HCT116 (cell line): ENCODE measurements around the gene SIRPA. TPM values are rescaled to one million over a fixed set of nuclear protein-coding genes. Genes with fewer than 3 reads are reported as not detected.

Experiments used
- ATAC-seq: fragments of 200-7000 bp; cut with Tn5 transposase; 2 replicates; pipeline ENCODE4 v1.9.1; 2020; ENCODE audit warnings: mild to moderate bottlenecking, moderate library complexity
- BruUV-seq: library from RNA; stranded (reverse); fragments of 400-500 nt; replicated peaks from 2 replicates; lab custom pipeline; 2021; lab: Mats Ljungman, UMichigan
- CTCF ChIA-PET: fragments of 300-600 bp; sonication (Branson Sonifier 250); formaldehyde crosslinking; loops from one replicate; lab custom pipeline; 2021; ENCODE audit warnings: antibody characterized with exemption; lab: Charles Lee
- POLR2A ChIA-PET: fragments of 300-600, 350-600 bp; sonication (Branson Sonifier 250); formaldehyde crosslinking; loops from one replicate; lab custom pipeline; 2021; ENCODE audit warnings: antibody characterized with exemption; lab: Charles Lee
- RAD21 ChIA-PET, 2 experiments: fragments of 300-600 bp; sonication (Branson Sonifier 250); formaldehyde crosslinking; loops; one replicate each; lab custom pipeline; 2023; ENCODE audit warnings: low total read pairs in 2 of 2; ENCODE audit not compliant: uncharacterized antibody in 2 of 2, unreplicated experiment in 2 of 2, low non-redundant PET in 1 of 2; lab: Charles Lee
- DNase-seq: peaks from one replicate; pipeline ENCODE4 v3.0.0-alpha.2; 2010; ENCODE audit warnings: low read depth, low spot score
- H2AFZ ChIP-seq: fragments of 200-600 bp; shearing (Covaris generic), sonication (generic); 2 replicates; pipeline ENCODE4 v1.6.1; 2017; ENCODE audit warnings: low read depth, mixed run types, mixed read lengths, antibody characterized with exemption, low read length; ENCODE audit not compliant: poor library complexity, severe bottlenecking
- H3K27ac ChIP-seq: 2 replicates; pipeline ENCODE4 v1.5.1; 2012; ENCODE audit warnings: low read depth, low read length
- H3K27me3 ChIP-seq: fragments of 200-600 bp; sonication (generic); 2 replicates; pipeline ENCODE4 v1.6.1; 2016; ENCODE audit warnings: mixed run types, low read length, mixed read lengths; ENCODE audit not compliant: insufficient read depth
- H3K36me3 ChIP-seq, 2 experiments: fragments of 200-500 bp in 1 of 2; fragments of 200-600 bp in 1 of 2; sonication (Bioruptor generic) in 1 of 2; sonication (generic) in 1 of 2; 2 replicates each; pipeline versions ENCODE4 v1.5.1 to v1.6.1; 2014 to 2016; ENCODE audit warnings: low read length in 2 of 2, inconsistent platforms in 1 of 2, mixed read lengths in 1 of 2, mixed run types in 1 of 2; ENCODE audit not compliant: insufficient read depth in 2 of 2, control insufficient read depth in 1 of 2
- H3K4me1 ChIP-seq, 2 experiments: fragments of 200-600 bp in 1 of 2; sonication (generic) in 1 of 2; 2 replicates each; pipeline versions ENCODE4 v1.5.1 to v1.6.1; 2012 to 2017; ENCODE audit warnings: low read length in 2 of 2, inconsistent platforms in 1 of 2, mild to moderate bottlenecking in 1 of 2, mixed read lengths in 1 of 2, mixed run types in 1 of 2, moderate library complexity in 1 of 2; ENCODE audit not compliant: insufficient read depth in 2 of 2, control insufficient read depth in 1 of 2
- H3K4me2 ChIP-seq: fragments of 200-600 bp; sonication (generic); 2 replicates; pipeline ENCODE4 v1.6.1; 2017; ENCODE audit warnings: mixed run types, low read length, mixed read lengths
- H3K4me3 ChIP-seq, 2 experiments: fragments of 200-600 bp in 1 of 2; sonication (generic) in 1 of 2; replicated peaks in 1 of 2; 2 replicates each; pipeline ENCODE4 v1.5.1; 2011 to 2016; ENCODE audit warnings: low read length in 2 of 2, control low read depth in 1 of 2, low read depth in 1 of 2, mild to moderate bottlenecking in 1 of 2, mixed read lengths in 1 of 2, mixed run types in 1 of 2
- H3K79me2 ChIP-seq: fragments of 200-600 bp; sonication (generic); 2 replicates; pipeline ENCODE4 v1.6.1; 2017; ENCODE audit warnings: mild to moderate bottlenecking, mixed run types, low read length, moderate library complexity, mixed read lengths; ENCODE audit not compliant: insufficient read depth
- H3K9ac ChIP-seq: fragments of 200-600 bp; sonication (generic); 2 replicates; pipeline ENCODE4 v1.6.1; 2016; ENCODE audit warnings: low read length, mixed read lengths
- H3K9me2 ChIP-seq: fragments of 200-600 bp; sonication (generic), shearing (Covaris generic); 2 replicates; pipeline ENCODE4 v1.6.1; 2017; ENCODE audit warnings: mixed run types, mild to moderate bottlenecking, moderate library complexity; ENCODE audit not compliant: insufficient read depth
- H3K9me3 ChIP-seq, 2 experiments: fragments of 200-500 bp in 1 of 2; fragments of 200-600 bp in 1 of 2; sonication (Bioruptor generic) in 1 of 2; sonication (generic) in 1 of 2; 2 replicates each; pipeline ENCODE4 v1.6.1; 2014 to 2017; ENCODE audit warnings: low read length in 2 of 2, mixed read lengths in 2 of 2, inconsistent platforms in 1 of 2, low read depth in 1 of 2, mild to moderate bottlenecking in 1 of 2, mixed run types in 1 of 2, moderate library complexity in 1 of 2; ENCODE audit not compliant: control insufficient read depth in 1 of 2, insufficient read depth in 1 of 2
- H4K20me1 ChIP-seq: fragments of 200-600 bp; sonication (generic), shearing (Covaris generic); 2 replicates; pipeline ENCODE4 v1.6.1; 2017; ENCODE audit warnings: mixed run types, mild to moderate bottlenecking, moderate library complexity; ENCODE audit not compliant: insufficient read depth
- CEBPB ChIP-seq: IDR thresholded peaks from 2 replicates; pipeline ENCODE4 v1.6.1; 2012; ENCODE audit warnings: low read depth
- EGR1 ChIP-seq: IDR thresholded peaks from 2 replicates; pipeline ENCODE4 v1.6.1; 2012; ENCODE audit warnings: low read depth
- ELF1 ChIP-seq: IDR thresholded peaks from 2 replicates; pipeline ENCODE4 v1.6.1; 2012; ENCODE audit warnings: low read depth, borderline replicate concordance
- EZH2 ChIP-seq: fragments of 200-600 bp; sonication (generic); IDR thresholded peaks from 2 replicates; pipeline ENCODE4 v1.6.1; 2017; ENCODE audit warnings: antibody characterized with exemption, mixed run types
- EZH2phosphoT487 ChIP-seq: fragments of 200-600 bp; IDR thresholded peaks from 2 replicates; pipeline ENCODE4 v1.6.1; 2018; ENCODE audit warnings: antibody characterized with exemption, borderline replicate concordance
- FOSL1 ChIP-seq: IDR thresholded peaks from 2 replicates; pipeline ENCODE4 v1.6.1; 2012; ENCODE audit warnings: low read depth
- RAD21 ChIP-seq: IDR thresholded peaks from 2 replicates; pipeline ENCODE4 v1.6.1; 2012; ENCODE audit warnings: low read depth, mild to moderate bottlenecking
- SIN3A ChIP-seq: IDR thresholded peaks from 2 replicates; pipeline ENCODE4 v1.6.1; 2012; ENCODE audit warnings: low read depth
- SP1 ChIP-seq: IDR thresholded peaks from 2 replicates; pipeline ENCODE4 v1.6.1; 2012; ENCODE audit warnings: low read depth
- YY1 ChIP-seq: IDR thresholded peaks from 2 replicates; pipeline ENCODE4 v1.6.1; 2011; ENCODE audit warnings: low read length, low read depth, moderate library complexity, mild to moderate bottlenecking; ENCODE audit not compliant: insufficient replicate concordance; ENCODE audit errors: extremely low read depth
- intact Hi-C: fragments of 100-400 bp; cut with micrococcal nuclease; formaldehyde crosslinking; loops from 2 replicates; pipeline ENCODE4 v1.10.0; 2022
- total RNA-seq: library from RNA; stranded (reverse); gene quantifications from one replicate; pipeline ENCODE4 v1.2.1, GENCODE V29; 2021; ENCODE audit not compliant: unreplicated experiment
- TF ChIP-seq, protein P1 (sequence below): IDR thresholded peaks from 2 replicates; pipeline ENCODE4 v1.6.1; 2012; ENCODE audit warnings: low read depth
- TF ChIP-seq, protein P2 (sequence below): IDR thresholded peaks from 2 replicates; pipeline ENCODE4 v1.6.1; 2012
- TF ChIP-seq, protein P3 (sequence below): IDR thresholded peaks from 2 replicates; pipeline ENCODE4 v1.6.1; 2011; ENCODE audit warnings: mild to moderate bottlenecking, low read length, moderate library complexity; ENCODE audit not compliant: insufficient replicate concordance; ENCODE audit errors: extremely low read depth

The SIRPA gene
- total RNA-seq, 1 experiment from 2014 or later, result 15.3 TPM

DNA sequence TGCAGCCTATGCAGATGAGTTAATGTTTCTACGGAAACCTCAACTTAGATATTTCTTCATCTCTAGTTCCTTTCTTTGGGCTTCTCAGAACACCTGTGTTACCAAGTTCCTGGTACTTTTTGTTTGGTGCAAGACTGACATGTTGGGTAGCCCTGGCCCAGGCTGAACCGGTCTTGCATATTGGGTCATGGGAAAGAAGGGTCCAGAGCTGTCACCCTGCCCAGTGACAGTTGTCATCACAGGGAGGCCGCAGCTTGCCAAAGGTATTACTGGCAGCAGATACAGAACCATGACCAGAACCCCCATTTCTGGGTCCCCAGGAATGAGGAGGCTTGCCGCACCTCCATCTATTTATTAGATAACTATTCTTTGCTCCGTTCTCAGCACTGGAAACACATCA, 58.4 kb downstream of the SIRPA start (continued):
- TF ChIP-seq, protein P1, sequence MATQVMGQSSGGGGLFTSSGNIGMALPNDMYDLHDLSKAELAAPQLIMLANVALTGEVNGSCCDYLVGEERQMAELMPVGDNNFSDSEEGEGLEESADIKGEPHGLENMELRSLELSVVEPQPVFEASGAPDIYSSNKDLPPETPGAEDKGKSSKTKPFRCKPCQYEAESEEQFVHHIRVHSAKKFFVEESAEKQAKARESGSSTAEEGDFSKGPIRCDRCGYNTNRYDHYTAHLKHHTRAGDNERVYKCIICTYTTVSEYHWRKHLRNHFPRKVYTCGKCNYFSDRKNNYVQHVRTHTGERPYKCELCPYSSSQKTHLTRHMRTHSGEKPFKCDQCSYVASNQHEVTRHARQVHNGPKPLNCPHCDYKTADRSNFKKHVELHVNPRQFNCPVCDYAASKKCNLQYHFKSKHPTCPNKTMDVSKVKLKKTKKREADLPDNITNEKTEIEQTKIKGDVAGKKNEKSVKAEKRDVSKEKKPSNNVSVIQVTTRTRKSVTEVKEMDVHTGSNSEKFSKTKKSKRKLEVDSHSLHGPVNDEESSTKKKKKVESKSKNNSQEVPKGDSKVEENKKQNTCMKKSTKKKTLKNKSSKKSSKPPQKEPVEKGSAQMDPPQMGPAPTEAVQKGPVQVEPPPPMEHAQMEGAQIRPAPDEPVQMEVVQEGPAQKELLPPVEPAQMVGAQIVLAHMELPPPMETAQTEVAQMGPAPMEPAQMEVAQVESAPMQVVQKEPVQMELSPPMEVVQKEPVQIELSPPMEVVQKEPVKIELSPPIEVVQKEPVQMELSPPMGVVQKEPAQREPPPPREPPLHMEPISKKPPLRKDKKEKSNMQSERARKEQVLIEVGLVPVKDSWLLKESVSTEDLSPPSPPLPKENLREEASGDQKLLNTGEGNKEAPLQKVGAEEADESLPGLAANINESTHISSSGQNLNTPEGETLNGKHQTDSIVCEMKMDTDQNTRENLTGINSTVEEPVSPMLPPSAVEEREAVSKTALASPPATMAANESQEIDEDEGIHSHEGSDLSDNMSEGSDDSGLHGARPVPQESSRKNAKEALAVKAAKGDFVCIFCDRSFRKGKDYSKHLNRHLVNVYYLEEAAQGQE, result no peak
- no peak for TF ChIP-seq RAD21
- TF ChIP-seq EZH2, result no peak
- TF ChIP-seq, protein P2, sequence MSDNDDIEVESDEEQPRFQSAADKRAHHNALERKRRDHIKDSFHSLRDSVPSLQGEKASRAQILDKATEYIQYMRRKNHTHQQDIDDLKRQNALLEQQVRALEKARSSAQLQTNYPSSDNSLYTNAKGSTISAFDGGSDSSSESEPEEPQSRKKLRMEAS, result no peak
- no peak for TF ChIP-seq EZH2phosphoT487
- no peak for TF ChIP-seq EGR1
- no peak for TF ChIP-seq FOSL1

DNA sequence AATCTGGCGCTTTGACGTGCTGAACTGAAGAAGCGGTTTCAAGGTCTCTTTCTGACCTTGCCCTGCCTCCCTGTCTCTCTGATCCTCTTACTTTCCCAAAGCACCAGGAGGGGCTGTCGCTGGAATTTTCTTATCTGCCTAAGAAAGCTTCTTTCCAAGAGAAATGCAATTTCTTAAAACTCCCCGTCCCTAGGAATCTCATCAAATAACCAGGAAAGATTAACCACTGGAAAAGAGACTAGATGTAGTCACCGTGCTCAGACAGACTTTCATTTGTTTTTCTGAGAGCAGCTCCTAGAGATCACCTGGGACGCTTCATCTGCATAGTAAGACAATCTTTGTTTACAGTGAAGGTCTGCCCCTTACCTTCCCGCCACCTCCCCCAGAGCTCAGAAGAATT, 60.0 kb downstream of the SIRPA start:
- no peaks in the 10 kb centered on the region for H3K79me2 ChIP-seq
- no TSS peak for BruUV-seq
- H4K20me1 ChIP-seq, result no peaks in the 10 kb centered on the region
- POLR2A ChIA-PET, result no interaction called here
- H2AFZ ChIP-seq, result no peak overlapping the region
- RAD21 ChIA-PET, result no interaction called here
- no peak for DNase-seq
- H3K27ac ChIP-seq, result no peak overlapping the region
- no peaks in the 10 kb centered on the region for H3K9me3 ChIP-seq
- intact Hi-C loops, result no loop called here
- H3K36me3 ChIP-seq, result no peaks in the 10 kb centered on the region
- no peak overlapping the region for H3K4me3 ChIP-seq
- H3K27me3 ChIP-seq, result no peaks in the 10 kb centered on the region
- H3K4me2 ChIP-seq, result no peak overlapping the region
- CTCF ChIA-PET, result interaction anchor here (1.0 kb wide), 1 partner anchor 219 kb away, joined by 3 read pairs; no protein-coding TSS in a partner anchor
- no peak for ATAC-seq
- H3K9ac ChIP-seq, result no peak overlapping the region
- no peak for TF ChIP-seq CEBPB
- no peak for TF ChIP-seq ELF1
- TF ChIP-seq, protein P3, sequence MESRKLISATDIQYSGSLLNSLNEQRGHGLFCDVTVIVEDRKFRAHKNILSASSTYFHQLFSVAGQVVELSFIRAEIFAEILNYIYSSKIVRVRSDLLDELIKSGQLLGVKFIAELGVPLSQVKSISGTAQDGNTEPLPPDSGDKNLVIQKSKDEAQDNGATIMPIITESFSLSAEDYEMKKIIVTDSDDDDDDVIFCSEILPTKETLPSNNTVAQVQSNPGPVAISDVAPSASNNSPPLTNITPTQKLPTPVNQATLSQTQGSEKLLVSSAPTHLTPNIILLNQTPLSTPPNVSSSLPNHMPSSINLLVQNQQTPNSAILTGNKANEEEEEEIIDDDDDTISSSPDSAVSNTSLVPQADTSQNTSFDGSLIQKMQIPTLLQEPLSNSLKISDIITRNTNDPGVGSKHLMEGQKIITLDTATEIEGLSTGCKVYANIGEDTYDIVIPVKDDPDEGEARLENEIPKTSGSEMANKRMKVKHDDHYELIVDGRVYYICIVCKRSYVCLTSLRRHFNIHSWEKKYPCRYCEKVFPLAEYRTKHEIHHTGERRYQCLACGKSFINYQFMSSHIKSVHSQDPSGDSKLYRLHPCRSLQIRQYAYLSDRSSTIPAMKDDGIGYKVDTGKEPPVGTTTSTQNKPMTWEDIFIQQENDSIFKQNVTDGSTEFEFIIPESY, result no peak
- TF ChIP-seq EZH2phosphoT487, result no peak
- no peak for TF ChIP-seq EGR1
- TF ChIP-seq SP1, result no peak
- TF ChIP-seq SIN3A, result no peak
- TF ChIP-seq YY1, result no peak
- H3K4me1 ChIP-seq, result no peaks in the 10 kb centered on the region
- no peaks in the 10 kb centered on the region for H3K9me2 ChIP-seq
